LNCaP clone FGC (cell line): ENCODE data around the gene GRIK4.

ENCODE experiments used
- DNase-seq: peaks from one replicate; pipeline ENCODE4 v3.0.0-alpha.2; 2011; ENCODE audit warnings: low read depth
- H3K4me3 ChIP-seq: 2 replicates; pipeline ENCODE4 v1.5.1; 2011; ENCODE audit warnings: mild to moderate bottlenecking, low read depth, low read length, control low read depth
- CTCF ChIP-seq: IDR thresholded peaks from 2 replicates; pipeline ENCODE4 v1.5.1; 2012; ENCODE audit warnings: mild to moderate bottlenecking; ENCODE audit not compliant: control insufficient read depth, insufficient read depth; ENCODE audit errors: extremely low read depth

The GRIK4 gene

GRCh38 chr11:120645639-120646038 is 134.1 kb downstream of the GRIK4 start:
- H3K4me3 ChIP-seq: no peak overlapping the region
- DNase-seq: no peak
- TF ChIP-seq CTCF: no peak

GRCh38 chr11:120646206-120646605 is 134.7 kb downstream of the GRIK4 start:
- DNase-seq: no peak
- no peak for TF ChIP-seq CTCF
- H3K4me3 ChIP-seq: no peak overlapping the region

- no peak for TF ChIP-seq CTCF
- no peak for DNase-seq
Observed at GRCh38 chr11:120647681-120648080, 136.1 kb downstream of the GRIK4 start.

GRCh38 chr11:120648771-120649170 is 137.2 kb downstream of the GRIK4 start:
- peak; percentile 56 for DNase-seq
- TF ChIP-seq CTCF: no peak

More at GRCh38 chr11:120647681-120648080, 136.1 kb downstream of the GRIK4 start:
- H3K4me3 ChIP-seq: no peak overlapping the region

GRCh38 chr11:120649316-120649715 is 137.8 kb downstream of the GRIK4 start:
- no peak overlapping the region for H3K4me3 ChIP-seq
- DNase-seq: no peak
- TF ChIP-seq CTCF: no peak

More at GRCh38 chr11:120648771-120649170, 137.2 kb downstream of the GRIK4 start:
- H3K4me3 ChIP-seq: no peak overlapping the region

- no peak for TF ChIP-seq CTCF
- DNase-seq: no peak
- H3K4me3 ChIP-seq: no peak overlapping the region
Observed at GRCh38 chr11:120651396-120651795, 139.8 kb downstream of the GRIK4 start.

GRCh38 chr11:120651836-120652235 is 140.3 kb downstream of the GRIK4 start:
- no peak for TF ChIP-seq CTCF
- H3K4me3 ChIP-seq: no peak overlapping the region
- DNase-seq: no peak
